A549 treated with Hydrocortisone at 1 μM for 4 hours (cell line): ENCODE results near the gene NUDT7. TPM values are rescaled to one million over a fixed set of nuclear protein-coding genes. Genes with fewer than 3 reads are reported as not detected.

Experiments used
- total RNA-seq: library from RNA; stranded (reverse); fragments of 200-300 nt; extraction: Qiagen RNA extraction; gene quantifications from 5 replicates; pipeline ENCODE4 v1.2.3, GENCODE V29; 2022

Gene NUDT7
- 5.2 to 6.0 TPM (median 5.7 TPM) in 5 replicates for total RNA-seq

GRCh38 chr16:77722309-77723107, at the start of gene NUDT7:
Gene NUDT7 (plus strand): TSS chr16:77722514. CDS start chr16:77722583, 69 bp downstream.

GRCh38 chr16:77788181-77789084, 66.1 kb downstream of the NUDT7 start, which contains the start of gene VAT1L:
Gene VAT1L (plus strand): TSS chr16:77788564. CDS start chr16:77788683, 119 bp downstream.

Other genes with a start within 250 kb of the NUDT7 start
- gene VAT1L, start 66.0 kb downstream of the NUDT7 start, total RNA-seq: 0.03 to 0.07 TPM in 2 of 5 replicates, not detected in the others